HG03280 (cell line): ENCODE results near the gene MACROD2.
A peak's percentile ranks its signal among the peaks of the same experiment; 100 is the strongest.
"Not testable (repeated sequence)": the region's sequence is repeated elsewhere in the genome, so short reads cannot be mapped to it uniquely, and the experiment has no call there.

Source experiments
- ATAC-seq: cut with Tn5 transposase; IDR thresholded peaks from one replicate; pipeline ENCODE4 v1.9.1; 2021; ENCODE audit warnings: mild to moderate bottlenecking, moderate library complexity; ENCODE audit not compliant: unreplicated experiment

Gene MACROD2

DNA sequence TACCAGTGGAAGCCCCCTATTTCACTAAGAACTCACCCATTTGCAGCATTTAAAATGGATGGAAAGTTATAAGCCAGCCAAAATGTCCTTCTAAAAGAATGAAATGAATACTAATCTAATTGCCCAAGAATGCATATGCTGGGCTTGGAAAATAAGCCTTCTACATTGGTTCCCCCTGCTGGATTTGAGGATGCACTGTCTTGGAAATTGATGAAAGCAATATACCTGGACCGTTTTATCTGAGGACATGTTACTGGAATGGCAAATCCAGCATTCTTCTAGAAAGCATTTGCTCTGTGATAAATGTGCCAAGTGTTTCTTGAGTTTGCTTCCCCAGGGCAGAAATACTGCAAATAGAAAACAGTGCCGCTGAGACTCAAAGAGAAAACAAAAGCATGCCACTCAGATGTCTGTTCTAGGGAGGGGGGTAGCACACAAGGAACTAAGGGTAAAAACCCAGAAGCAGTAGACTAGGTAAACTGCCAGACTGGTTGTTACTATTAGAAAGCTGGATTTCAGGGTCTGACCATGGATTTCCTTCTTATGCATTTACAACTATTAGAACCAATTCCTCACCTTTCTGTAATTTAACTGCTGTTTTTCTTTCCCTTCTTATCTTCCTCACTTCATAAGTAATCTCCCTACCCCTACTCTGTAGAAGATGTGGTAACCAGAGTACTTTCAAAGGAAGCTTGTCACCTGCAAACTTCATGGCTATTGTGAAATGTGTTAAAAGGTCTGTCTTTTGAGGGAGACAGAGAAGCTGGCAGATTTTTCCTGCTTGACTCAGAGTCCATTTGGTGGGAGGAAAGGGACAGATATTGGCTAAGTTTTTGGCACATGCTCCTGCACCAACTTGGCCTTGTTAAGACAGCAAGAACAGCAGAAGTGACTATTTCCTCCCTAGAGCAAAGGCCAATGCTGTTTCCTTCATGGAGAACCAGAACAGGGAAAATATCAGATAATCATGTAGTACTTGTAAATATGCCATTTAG is 1935.3 kb downstream of the MACROD2 start:
- ATAC-seq: no peak

DNA sequence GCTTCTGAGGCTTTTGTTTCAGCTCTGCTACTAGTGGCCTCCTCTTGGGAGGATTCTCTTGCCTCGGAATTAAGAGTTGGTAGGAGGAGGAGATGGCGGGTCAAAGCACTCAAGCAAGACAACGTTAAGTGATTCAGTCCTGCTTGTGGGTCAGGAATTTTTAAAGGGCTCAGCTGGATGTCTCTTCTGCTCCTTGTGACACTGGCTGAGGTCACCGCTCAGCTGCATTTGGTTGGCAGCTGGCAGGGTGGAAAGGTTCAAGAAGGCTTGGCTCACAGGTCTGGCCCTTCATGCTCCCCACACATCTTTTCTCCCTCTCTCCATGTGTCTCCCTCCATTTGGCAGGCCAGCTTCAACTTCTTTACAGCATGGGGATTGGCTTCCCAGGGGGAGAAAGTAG is 1936.6 kb downstream of the MACROD2 start:
- no peak for ATAC-seq

DNA sequence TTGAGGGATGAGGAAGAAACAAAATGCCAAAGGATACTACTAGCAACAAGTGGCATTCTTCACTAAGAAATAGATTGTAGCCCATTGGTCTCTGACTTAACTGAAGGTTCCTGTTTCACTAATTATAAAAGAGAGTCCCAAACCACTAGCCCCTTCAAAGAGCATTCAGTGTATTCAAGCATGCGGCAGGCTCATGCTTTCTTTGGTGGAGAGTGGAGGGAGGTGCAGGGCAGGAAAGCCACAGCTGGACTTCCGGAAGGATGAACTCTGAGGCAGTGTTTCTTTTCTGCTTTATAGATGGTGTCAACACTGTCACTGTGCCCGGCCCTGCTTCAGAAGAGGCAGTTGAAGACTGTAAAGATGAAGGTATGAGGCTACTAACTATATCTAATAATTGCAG is 1941.9 kb downstream of the MACROD2 start:
- ATAC-seq: no peak

DNA sequence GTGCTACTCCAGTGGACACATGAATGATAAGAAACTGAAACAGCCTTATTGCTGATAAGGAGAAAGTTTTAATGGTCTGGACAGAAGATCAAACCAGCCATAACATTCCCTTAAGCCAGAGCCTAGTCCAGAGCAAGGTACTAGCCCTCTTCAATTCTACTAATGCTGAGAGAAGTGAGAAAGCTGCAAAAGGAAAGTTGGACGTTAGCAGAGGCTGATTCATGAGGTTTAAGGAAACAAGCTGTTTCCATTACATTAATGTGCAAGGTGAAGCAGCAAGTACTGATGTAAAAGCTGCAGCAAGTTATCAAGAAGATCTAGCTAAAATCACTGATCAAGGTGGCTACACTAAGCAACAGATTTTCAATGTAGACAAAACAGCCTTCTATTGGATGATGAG is 1943.5 kb downstream of the MACROD2 start:
- no peak for ATAC-seq

DNA sequence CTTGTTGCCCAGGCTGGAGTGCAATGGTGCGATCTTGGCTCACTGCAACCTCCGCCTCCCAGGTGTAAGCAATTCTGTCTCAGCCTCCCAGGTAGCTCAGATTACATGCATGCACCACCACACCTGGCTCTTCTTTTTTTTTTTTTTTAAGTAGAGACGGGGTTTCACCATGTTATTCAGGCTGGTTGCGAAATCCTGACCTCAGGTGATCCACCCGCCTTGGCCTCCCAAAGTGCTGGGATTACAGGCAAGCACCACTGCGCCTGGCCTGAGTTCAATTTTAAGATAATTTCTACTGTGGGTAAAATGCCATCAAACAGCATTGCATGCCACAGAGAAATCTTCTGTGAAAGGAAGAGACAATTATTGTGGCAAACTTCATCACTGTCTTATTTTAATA is 1944.8 kb downstream of the MACROD2 start:
- ATAC-seq: no peak

DNA sequence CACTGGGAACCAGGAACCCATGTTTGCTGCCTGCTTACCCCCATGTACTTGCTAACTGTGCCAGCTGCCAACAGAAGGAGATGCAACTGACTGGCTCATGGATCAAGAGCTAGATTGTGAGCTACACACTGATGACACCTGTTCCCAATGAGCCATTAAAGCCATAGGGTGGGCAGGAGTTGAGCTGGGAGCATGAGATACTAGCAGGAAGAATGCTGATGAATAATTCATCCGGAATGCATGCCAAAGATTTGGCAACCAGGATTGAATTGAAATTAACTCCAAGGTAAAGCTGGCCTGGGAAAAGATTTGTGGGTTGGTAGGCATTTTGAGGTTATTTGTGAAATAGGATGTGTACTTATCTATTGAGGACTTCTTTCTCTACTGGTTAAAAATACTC is 1946.8 kb downstream of the MACROD2 start:
- ATAC-seq: no peak

DNA sequence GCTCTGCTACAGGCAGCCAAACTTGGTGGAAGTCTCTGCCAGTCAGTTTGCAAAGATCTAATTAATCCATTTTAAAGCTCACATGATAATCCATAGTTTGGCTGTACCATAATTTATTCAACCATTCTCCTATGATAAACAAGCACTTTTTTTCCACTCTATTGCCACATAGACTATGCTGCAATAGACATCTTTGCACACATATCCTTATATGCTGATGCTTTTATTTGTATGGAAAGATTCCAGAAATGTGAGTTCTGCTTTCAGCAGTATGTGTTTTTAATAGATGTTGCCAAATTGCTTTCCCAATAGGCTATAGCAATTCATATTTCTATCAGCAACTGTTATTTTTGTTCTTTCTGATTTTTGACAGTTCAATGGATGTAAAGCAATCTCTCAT is 1950.0 kb downstream of the MACROD2 start:
- no peak for ATAC-seq

DNA sequence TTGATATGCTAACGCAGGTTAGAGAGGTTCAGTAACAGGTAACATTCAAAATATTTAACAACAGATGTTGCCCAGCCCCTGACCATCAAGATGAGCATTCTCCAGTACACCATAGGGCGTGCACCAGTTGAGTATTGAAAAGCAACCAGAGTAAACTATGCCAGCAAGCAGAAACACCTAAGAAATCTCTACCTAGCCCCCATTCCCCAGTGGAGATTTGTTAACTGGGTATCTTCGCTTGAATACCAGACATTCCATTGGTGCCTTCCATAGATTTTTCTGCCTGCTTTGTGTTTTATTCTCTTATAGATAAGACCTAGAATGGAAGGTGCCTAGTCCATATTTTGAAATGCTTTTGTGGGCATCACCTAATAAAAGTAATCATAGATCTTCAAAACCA is 1954.1 kb downstream of the MACROD2 start:
- ATAC-seq: no peak

DNA sequence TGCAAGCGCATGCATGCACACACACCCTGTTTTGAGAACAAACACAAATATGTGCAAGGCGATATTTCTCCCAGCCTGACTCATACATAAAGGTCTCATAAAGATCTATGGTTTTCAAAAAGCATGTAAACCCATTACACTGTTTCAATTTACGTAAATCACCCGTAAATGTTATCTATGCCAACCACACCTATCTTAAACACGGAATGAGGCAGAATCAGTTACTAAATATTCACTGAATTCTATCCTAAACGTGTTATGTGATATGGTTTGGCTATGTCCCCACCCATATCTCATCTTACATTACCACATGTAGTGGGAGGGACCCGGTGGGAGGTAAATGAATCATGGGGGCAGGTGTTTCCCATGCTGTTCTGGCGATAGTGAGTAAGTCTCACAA is 1956.3 kb downstream of the MACROD2 start:
- ATAC-seq: no peak

DNA sequence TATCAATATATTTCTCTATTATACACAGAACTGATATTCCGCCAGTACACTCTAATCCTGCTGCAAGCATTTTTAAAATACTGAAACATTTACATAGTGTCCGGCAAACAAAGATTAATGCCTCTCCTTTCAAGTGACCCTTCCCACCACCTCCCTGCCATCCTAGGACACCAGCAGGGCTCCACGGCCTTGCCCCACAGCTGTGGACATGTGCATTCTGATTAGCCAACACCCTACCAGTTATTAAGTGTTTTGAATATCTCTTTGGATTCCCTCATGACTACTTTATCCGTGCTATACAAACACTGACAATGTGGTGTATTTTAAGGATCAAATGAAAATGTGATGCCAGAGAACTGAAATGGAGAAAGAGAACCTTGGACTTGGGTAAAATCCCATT is 1962.8 kb downstream of the MACROD2 start:
- ATAC-seq: no peak

DNA sequence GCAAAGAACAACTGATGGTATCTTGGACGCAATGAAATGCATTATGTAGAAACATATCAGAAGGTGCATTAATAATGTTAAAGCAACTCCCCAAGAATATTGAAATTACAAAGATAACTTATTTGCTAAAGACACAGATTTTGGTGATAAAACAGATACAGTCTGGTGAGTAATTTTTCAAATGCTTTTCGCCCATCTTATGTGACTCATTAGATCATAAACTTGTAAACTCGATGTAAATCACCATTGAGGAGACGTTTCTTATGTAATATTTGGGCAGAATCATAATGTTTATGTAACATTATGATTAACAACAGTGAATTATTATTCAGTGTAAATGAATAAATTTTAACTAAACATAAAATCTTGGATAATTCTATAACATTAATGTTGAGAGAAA is 1969.8 kb downstream of the MACROD2 start:
- no peak for ATAC-seq

DNA sequence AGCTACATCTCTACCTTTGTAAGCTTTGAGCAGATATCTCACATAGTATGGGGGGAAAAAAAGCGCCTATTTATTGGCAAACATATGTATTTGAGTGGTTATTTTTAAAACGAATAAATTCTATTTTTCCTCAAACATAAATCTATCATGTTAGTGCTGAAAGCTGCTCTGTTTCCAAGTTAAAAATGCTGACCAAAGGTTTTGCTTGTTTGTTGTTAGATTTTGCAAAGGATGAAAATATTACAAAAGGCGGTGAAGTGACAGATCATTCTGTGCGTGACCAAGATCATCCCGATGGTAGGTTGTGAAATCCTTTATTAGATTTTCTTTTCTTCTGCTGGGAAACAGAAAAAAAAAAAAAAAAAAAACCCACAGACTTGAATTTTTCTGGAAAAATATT is 1972.0 kb downstream of the MACROD2 start:
- ATAC-seq: no peak

DNA sequence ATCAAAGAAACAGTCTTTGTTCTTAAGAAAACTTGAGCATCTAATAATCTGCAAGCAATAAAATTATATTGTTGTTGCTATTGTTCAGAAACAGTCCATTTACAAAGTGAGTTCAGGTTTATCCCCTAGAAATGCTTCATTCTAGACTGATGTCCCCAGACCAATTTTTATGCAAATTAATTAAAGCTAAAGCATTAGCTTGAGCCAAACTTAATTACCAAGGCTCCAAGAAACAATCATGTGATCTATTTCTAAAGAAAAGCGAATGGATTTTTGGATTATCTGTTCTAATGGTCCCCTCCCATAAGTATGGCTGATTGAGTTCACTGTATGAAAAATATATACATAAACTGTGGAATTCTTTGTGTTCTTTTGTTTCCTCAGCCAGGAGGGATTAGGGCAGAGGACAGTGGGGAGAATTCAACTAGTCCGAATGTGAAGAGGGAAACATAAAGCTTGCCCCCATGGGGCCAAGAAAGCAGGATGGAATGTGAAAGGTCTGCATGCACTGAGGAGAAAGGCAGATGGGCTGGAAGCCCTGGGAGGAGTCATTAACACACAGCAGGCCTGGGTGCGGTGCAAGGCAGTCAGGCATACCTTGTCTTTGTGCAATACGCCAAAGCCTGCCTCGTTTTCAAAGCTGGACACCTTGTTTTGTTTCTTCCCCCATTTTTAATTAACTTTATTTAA is 1980.9 kb downstream of the MACROD2 start:
- ATAC-seq: no peak

DNA sequence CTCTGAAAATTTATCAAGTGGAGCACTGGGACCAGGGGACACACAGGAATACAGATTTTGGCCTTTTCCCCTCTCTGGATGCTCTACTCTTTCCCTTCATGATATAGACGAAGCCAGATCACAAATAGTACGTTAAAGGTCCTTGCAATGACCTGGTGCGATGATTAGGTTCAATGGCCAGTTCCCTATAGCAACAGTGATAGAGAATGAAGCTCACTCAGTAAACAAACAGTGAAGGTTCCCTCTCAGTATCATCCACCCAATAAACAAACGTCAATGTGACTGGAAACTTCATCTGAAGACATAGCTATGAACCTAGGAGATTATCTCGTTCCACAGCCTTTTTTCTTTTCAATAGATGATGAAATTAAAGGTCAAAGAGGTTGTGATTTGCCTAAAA is 1981.7 kb downstream of the MACROD2 start:
- ATAC-seq: no peak

DNA sequence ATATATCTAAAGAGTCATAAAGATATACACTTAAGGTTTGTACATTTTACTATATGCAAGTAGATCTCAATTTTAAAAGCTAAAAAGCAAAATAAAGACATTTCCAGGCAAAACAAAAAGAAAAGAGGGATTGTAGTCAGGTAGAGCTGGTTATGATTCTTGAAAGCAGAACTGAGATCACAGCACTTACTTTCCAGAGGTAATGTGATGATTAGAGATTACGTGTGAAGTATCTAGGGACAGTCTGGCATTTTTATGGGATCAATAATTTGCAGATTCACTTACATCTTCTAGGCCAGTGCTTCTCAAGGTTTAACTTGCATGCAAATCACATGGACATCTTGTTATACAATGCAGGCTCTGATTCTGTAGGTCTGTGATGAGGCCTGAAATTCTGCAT is 1982.4 kb downstream of the MACROD2 start:
- ATAC-seq: no peak

DNA sequence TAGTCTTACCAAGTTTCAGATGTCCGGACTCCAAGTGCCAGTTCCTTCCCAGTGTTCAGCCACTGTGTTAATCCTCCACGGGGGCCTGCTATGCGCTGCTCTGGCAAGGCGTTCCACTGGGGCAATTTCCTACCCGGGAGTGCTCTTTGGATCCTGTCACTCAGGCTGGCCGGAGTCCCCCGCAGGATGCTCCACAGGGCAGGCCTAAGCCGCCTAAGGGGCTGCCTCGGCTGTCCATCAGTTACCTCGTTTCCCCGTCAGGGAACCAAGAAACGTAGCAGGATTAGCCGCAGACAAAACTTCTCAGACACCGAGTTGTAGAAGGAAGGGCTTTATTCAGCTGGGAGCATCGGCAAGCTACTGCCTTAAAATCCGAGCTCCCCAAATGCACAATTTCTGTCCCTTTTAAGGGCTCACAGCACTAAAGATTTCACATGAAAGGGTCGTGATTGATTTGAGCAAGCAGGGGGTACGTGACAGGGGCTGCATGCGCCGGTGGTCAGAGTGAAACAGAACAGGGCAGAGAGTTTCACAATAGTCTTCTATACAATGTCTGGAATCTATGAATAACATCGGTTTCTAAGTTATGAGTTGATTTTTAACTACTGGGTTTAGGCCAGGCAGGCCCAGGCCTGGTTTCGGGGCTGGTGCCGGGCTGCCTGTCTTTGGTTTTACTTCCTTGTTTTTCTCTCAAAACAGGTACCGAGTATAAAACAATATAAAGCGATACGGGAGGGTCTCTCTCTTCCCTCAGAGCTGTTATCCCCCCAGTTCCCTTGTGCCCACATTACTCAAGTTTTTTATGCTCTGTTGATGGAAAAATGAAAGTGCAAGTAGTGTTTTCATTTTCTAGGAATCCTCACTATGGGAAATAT is 1990.4 kb downstream of the MACROD2 start:
- ATAC-seq: not testable (repeated sequence)

DNA sequence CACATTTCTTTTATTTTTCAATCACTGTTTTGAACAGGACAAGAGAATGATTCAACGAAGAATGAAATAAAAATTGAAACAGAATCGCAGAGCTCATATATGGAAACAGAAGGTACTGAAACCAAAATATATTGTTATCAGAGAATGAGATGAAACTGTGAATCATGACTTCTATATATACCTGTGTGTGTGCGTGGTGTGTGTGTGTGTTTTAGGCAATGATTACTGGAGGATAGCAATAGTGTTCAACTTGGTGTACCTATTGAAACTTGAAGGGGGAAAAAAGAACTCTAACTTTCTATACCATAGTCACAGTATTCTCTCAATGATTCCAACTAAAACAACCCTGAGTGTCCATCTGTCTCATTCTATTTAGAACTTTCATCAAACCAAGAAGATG is 1991.4 kb downstream of the MACROD2 start:
- ATAC-seq: peak; percentile 94

DNA sequence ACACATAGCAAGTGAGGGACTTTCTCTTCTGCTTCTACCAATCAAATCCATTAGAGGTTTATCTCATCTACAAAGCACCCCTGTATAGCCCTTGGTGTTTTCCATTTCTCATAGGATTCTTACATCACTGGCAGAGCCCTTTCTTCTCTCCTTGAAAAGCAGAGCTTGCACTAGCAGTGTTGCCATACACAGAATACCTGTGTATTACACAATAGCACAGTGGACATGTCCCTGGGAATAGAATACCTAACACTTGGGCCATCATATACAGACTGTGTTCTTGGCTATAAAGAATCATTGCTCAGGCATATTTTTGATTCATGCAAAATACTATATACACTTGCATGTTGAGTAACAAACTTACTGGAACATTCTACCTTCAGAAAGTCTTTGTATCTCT is 1996.0 kb downstream of the MACROD2 start:
- no peak for ATAC-seq

DNA sequence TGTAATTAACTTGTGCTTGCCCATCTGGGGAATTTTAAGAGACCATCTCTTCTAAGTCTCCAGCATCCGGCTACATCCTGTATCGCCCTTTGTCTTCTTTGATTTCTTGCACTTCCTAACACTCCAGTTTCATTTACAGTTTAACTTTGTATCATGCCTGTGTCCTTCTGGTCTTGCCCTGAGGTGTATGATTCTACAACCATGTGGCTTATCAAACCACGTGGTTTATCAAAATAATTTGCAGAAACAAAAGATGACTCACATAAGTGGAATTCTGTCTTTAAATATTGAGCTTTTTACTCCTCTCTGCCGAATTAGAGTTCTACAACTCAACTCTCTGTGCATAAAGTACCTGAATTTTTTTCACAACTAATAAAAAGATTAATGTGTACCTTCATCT is 1997.2 kb downstream of the MACROD2 start:
- ATAC-seq: no peak

DNA sequence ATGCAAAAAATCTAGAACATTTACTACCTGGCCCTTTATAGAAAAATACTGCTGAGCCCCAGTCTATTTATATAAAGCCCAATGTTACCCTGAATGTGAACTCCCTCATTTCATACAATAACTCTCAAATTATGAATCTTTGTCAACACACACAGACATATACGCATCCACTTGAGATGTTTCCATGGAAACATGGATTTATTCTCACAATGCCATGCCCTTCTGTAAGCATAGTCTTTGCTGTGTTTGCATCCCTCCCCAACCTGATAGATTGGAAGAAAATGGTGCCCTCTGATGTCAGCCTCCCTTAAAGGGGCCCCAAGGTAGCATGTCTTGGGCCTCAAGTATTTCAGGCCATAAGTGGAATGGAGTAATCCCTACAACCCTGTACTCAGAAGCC is 2004.8 kb downstream of the MACROD2 start:
- ATAC-seq: no peak

DNA sequence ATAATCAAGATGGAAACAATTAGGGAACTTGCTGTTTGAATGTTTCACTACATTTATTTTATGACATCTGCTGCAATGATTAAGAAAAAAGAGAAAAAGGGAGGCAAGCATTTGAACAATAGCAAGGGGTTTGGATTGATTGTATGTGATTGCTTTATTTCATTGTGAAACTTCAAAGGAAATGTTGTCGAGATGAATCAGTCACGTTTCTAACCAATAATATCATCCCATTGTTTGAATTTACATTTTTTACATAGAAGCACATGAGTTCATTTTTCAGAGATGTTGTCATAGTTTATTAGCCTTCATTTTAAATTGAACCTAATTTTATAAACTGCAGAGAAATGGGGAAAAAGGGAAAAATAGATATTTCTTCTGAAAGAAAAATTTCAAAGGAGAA is 2006.0 kb downstream of the MACROD2 start:
- no peak for ATAC-seq
